Fibroblast of lung (primary cell): ENCODE data around the gene FAM83B. TPM values are rescaled to one million over a fixed set of nuclear protein-coding genes. Genes with fewer than 3 reads are reported as not detected.
"Not testable (repeated sequence)": the region's sequence is repeated elsewhere in the genome, so short reads cannot be mapped to it uniquely, and the experiment has no call there.

Experiments
- DNase-seq, 2 donors: peaks; one replicate each; pipeline versions ENCODE4 v3.0.0 to v3.0.0-alpha.2; 2010; ENCODE audit warnings: low read depth in 2 of 2
- H2AFZ ChIP-seq: 2 replicates; pipeline ENCODE4 v1.5.1; 2012; ENCODE audit warnings: low read length, control low read depth, inconsistent platforms
- H3K27ac ChIP-seq: 2 replicates; pipeline ENCODE4 v1.5.1; 2011; ENCODE audit warnings: low read length, control low read depth; ENCODE audit not compliant: insufficient read depth
- H3K27me3 ChIP-seq: 2 replicates; pipeline ENCODE4 v1.5.1; 2011; ENCODE audit warnings: mild to moderate bottlenecking, low read length; ENCODE audit not compliant: control insufficient read depth, insufficient read depth
- H3K36me3 ChIP-seq: 2 replicates; pipeline ENCODE4 v1.5.1; 2011; ENCODE audit warnings: low read length; ENCODE audit not compliant: control insufficient read depth, insufficient read depth
- H3K4me1 ChIP-seq: 2 replicates; pipeline ENCODE4 v1.5.1; 2011; ENCODE audit warnings: low read length; ENCODE audit not compliant: control insufficient read depth, insufficient read depth; ENCODE audit errors: extremely low read depth
- H3K4me2 ChIP-seq: 2 replicates; pipeline ENCODE4 v1.5.1; 2011; ENCODE audit warnings: low read length, control low read depth; ENCODE audit not compliant: insufficient read depth; ENCODE audit errors: extremely low read depth
- H3K4me3 ChIP-seq, 4 experiments: fragments of 200-600 bp in 1 of 4; sonication (generic) in 1 of 4; replicated peaks in 1 of 4; 2 replicates each; pipeline ENCODE4 v1.5.1; 2011 to 2016; ENCODE audit warnings: low read length in 4 of 4, low read depth in 3 of 4, mild to moderate bottlenecking in 3 of 4, control low read depth in 2 of 4, inconsistent platforms in 1 of 4, mixed read lengths in 1 of 4; ENCODE audit not compliant: insufficient read depth in 1 of 4; ENCODE audit errors: control extremely low read depth in 1 of 4
- H3K79me2 ChIP-seq: 2 replicates; pipeline ENCODE4 v1.5.1; 2012; ENCODE audit warnings: mild to moderate bottlenecking, low read length, inconsistent platforms; ENCODE audit not compliant: control insufficient read depth, insufficient read depth
- H3K9ac ChIP-seq: 2 replicates; pipeline ENCODE4 v1.5.1; 2011; ENCODE audit warnings: mild to moderate bottlenecking, low read length, control low read depth; ENCODE audit not compliant: insufficient read depth
- H3K9me3 ChIP-seq: 2 replicates; pipeline ENCODE4 v1.5.1; 2012; ENCODE audit warnings: low read depth, low read length; ENCODE audit not compliant: control insufficient read depth, insufficient read depth
- H4K20me1 ChIP-seq: 2 replicates; pipeline ENCODE4 v1.5.1; 2011; ENCODE audit warnings: low read length; ENCODE audit not compliant: control insufficient read depth, insufficient read depth; ENCODE audit errors: extremely low read depth
- EZH2 ChIP-seq: IDR thresholded peaks from 2 replicates; pipeline ENCODE4 v1.5.1; 2012; ENCODE audit warnings: low read length, control low read depth, mild to moderate bottlenecking; ENCODE audit errors: missing control alignments
- polyA minus RNA-seq: library from RNA; depleted of rRNA, polyadenylated mRNA; stranded (reverse); fragments of >200 nt; gene quantifications from 2 replicates; pipeline ENCODE4 v1.2.3, GENCODE V29; 2011; ENCODE audit warnings: low replicate concordance
- polyA plus RNA-seq, 2 donors: library from polyadenylated mRNA; depleted of rRNA in 1 of 2; stranded (reverse) in 1 of 2; unstranded in 1 of 2; fragments of >200 nt; gene quantifications; 2 replicates each; pipeline ENCODE4 v1.2.1, GENCODE V29; 2011 to 2012; ENCODE audit warnings: missing spikeins in 1 of 2
- total RNA-seq: library from RNA; depleted of rRNA; stranded (reverse); fragments of >200 nt; gene quantifications from 2 replicates; pipeline ENCODE4 v1.2.1, GENCODE V29; 2014
- TF ChIP-seq, protein P1 (sequence below), 2 donors: IDR thresholded peaks in 1 of 2; conservative IDR thresholded peaks in 1 of 2; 1 replicate in 1 of 2; 2 replicates in 1 of 2; pipeline ENCODE4 v1.5.1; 2011 to 2012; ENCODE audit warnings: low read length in 2 of 2, control low read depth in 1 of 2, inconsistent platforms in 1 of 2, low read depth in 1 of 2, mild to moderate bottlenecking in 1 of 2

FAM83B gene
- total RNA-seq = under 0.01 TPM in 2 replicates
- not detected in 2 replicates for polyA plus RNA-seq
- polyA plus RNA-seq (2012) = not detected in 2 replicates
- polyA minus RNA-seq = not detected in 2 replicates

GRCh38 chr6:54846243-54846856 lies at the start of gene FAM83B:
Gene FAM83B, plus strand, starts transcription at chr6:54846771. Its CDS starts 23,476 bp downstream, at chr6:54870247.
- H3K4me3 ChIP-seq = peak within 1 kb of the TSS; percentile 28 to 75 (median 42)
- no peak within 1 kb of the TSS for H2AFZ ChIP-seq
- no peaks in the 10 kb centered on the region for H4K20me1 ChIP-seq
- no peaks in the 10 kb centered on the region for H3K9me3 ChIP-seq
- no peaks in the 10 kb centered on the region for H3K36me3 ChIP-seq
- H3K79me2 ChIP-seq = no peaks in the 10 kb centered on the region
- H3K27me3 ChIP-seq = peaks cover 4% of the 10 kb centered on the region
- H3K4me1 ChIP-seq = no peaks in the 10 kb centered on the region
- no peak within 1 kb of the TSS for H3K9ac ChIP-seq
- TF ChIP-seq EZH2 = no peak
- TF ChIP-seq, protein P1, sequence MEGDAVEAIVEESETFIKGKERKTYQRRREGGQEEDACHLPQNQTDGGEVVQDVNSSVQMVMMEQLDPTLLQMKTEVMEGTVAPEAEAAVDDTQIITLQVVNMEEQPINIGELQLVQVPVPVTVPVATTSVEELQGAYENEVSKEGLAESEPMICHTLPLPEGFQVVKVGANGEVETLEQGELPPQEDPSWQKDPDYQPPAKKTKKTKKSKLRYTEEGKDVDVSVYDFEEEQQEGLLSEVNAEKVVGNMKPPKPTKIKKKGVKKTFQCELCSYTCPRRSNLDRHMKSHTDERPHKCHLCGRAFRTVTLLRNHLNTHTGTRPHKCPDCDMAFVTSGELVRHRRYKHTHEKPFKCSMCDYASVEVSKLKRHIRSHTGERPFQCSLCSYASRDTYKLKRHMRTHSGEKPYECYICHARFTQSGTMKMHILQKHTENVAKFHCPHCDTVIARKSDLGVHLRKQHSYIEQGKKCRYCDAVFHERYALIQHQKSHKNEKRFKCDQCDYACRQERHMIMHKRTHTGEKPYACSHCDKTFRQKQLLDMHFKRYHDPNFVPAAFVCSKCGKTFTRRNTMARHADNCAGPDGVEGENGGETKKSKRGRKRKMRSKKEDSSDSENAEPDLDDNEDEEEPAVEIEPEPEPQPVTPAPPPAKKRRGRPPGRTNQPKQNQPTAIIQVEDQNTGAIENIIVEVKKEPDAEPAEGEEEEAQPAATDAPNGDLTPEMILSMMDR (conservative IDR thresholded peaks at IDR 0.05 in 1 of 2, IDR thresholded peaks at IDR 0.05 in 1 of 2; ENCODE audit: low read depth in 1 of 2, low read length in 2 of 2) = no peak
- H3K27ac ChIP-seq = no peak within 1 kb of the TSS
- H3K4me2 ChIP-seq = peak within 1 kb of the TSS; percentile 71
- DNase-seq = peak in 1 of 2 donors; percentile 4

GRCh38 chr6:54796918-54797317 lies 49.7 kb upstream of the FAM83B start:
- not testable (repeated sequence) for H4K20me1 ChIP-seq, H3K79me2 ChIP-seq

DNA sequence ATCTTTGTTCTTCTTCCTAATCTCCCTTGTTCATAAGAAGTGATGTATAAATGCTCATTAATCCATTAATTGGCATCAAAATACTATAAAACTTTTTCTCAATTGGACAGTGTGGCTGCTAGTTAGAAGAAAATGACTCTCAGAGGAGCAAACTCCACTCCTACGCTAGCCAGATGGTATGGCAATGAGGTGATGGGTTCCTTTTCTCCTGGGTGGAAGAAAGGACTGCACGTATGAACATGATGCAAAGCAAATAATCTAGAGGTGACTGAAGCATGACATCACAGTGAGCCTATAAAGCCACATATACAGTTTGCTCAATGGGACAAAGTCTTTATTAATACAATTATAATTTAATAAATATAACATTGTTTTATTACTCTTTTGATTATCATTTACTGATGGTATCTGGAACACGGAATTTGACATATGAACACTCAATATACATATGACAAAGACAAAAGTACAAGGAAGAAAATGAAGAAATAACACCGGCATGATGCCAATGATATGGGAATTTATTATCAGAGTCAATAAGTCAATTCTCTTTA lies 46.4 kb upstream of the FAM83B start:
- no peak overlapping the region for H2AFZ ChIP-seq
- H4K20me1 ChIP-seq = no peaks in the 10 kb centered on the region
- TF ChIP-seq, protein P1 (conservative IDR thresholded peaks at IDR 0.05 in 1 of 2, IDR thresholded peaks at IDR 0.05 in 1 of 2; ENCODE audit: low read depth in 1 of 2, low read length in 2 of 2) = no peak
- no peak for TF ChIP-seq EZH2
- peak overlapping the region in 1 of 4 experiments; percentile 77 for H3K4me3 ChIP-seq
- no peak overlapping the region for H3K9ac ChIP-seq
- H3K36me3 ChIP-seq = no peaks in the 10 kb centered on the region
- H3K79me2 ChIP-seq = no peaks in the 10 kb centered on the region
- no peak overlapping the region for H3K27ac ChIP-seq
- no peaks in the 10 kb centered on the region for H3K9me3 ChIP-seq
- no peak overlapping the region for H3K4me2 ChIP-seq
- DNase-seq = no peak
- peaks cover 5% of the 10 kb centered on the region for H3K4me1 ChIP-seq
- no peaks in the 10 kb centered on the region for H3K27me3 ChIP-seq

More at GRCh38 chr6:54796918-54797317, 49.7 kb upstream of the FAM83B start:
- not testable (repeated sequence) for H3K4me2 ChIP-seq, DNase-seq, H3K9me3 ChIP-seq, H3K36me3 ChIP-seq, H3K9ac ChIP-seq, H3K27me3 ChIP-seq, H3K27ac ChIP-seq, H3K4me1 ChIP-seq, H3K4me3 ChIP-seq, H2AFZ ChIP-seq
